CD14-positive monocyte (primary cell): ENCODE results near the gene NUP205. TPM values are rescaled to one million over a fixed set of nuclear protein-coding genes. Genes with fewer than 3 reads are reported as not detected.

Source experiments
- DNase-seq, 3 donors: peaks; one replicate each; pipeline ENCODE4 v3.0.0-alpha.2; 2011 to 2022
- H2AFZ ChIP-seq: 2 replicates; pipeline ENCODE4 v1.6.0; 2012; ENCODE audit warnings: mild to moderate bottlenecking, low read depth, low read length, inconsistent platforms; ENCODE audit not compliant: insufficient read depth, poor library complexity, severe bottlenecking
- H3K27ac ChIP-seq, 2 donors: 1 replicate in 1 of 2; 2 replicates in 1 of 2; pipeline ENCODE4 v1.5.1; 2012 to 2013; ENCODE audit warnings: low read length in 2 of 2, control low read depth in 1 of 2, inconsistent platforms in 1 of 2, low read depth in 1 of 2, mild to moderate bottlenecking in 1 of 2
- H3K27me3 ChIP-seq, 2 donors: one replicate each; pipeline versions ENCODE4 v1.6.0 to v1.6.1; 2011 to 2013; ENCODE audit warnings: low read length in 2 of 2; ENCODE audit not compliant: control insufficient read depth in 2 of 2, insufficient read depth in 2 of 2
- H3K36me3 ChIP-seq, 2 donors: replicated peaks in 1 of 2; 1 replicate in 1 of 2; 2 replicates in 1 of 2; pipeline versions ENCODE4 v1.5.1 to v1.6.1; 2012 to 2013; ENCODE audit warnings: low read length in 2 of 2, control low read depth in 1 of 2, inconsistent platforms in 1 of 2, mild to moderate bottlenecking in 1 of 2; ENCODE audit not compliant: insufficient read depth in 2 of 2, control insufficient read depth in 1 of 2
- H3K4me1 ChIP-seq, 2 donors: 1 replicate in 1 of 2; 2 replicates in 1 of 2; pipeline versions ENCODE4 v1.5.1 to v1.6.1; 2012 to 2013; ENCODE audit warnings: low read length in 2 of 2, control low read depth in 1 of 2, inconsistent platforms in 1 of 2, mild to moderate bottlenecking in 1 of 2, moderate library complexity in 1 of 2; ENCODE audit not compliant: insufficient read depth in 2 of 2, control insufficient read depth in 1 of 2
- H3K4me2 ChIP-seq: replicated peaks from 2 replicates; pipeline ENCODE3; 2012; ENCODE audit warnings: low read length, moderate library complexity, mild to moderate bottlenecking; ENCODE audit not compliant: poor library complexity, severe bottlenecking; ENCODE audit errors: extremely low read depth
- H3K4me3 ChIP-seq, 3 experiments: fragments of 200-600 bp in 1 of 3; sonication (generic) in 1 of 3; replicated peaks in 1 of 3; 1 replicate in 2 of 3; 2 replicates in 1 of 3; pipeline ENCODE4 v1.5.1; 2011 to 2013; ENCODE audit warnings: low read length in 3 of 3, mild to moderate bottlenecking in 3 of 3, control low read depth in 2 of 3, low read depth in 2 of 3, inconsistent platforms in 1 of 3, moderate library complexity in 1 of 3
- H3K79me2 ChIP-seq: 2 replicates; pipeline ENCODE4 v1.6.0; 2012; ENCODE audit warnings: mild to moderate bottlenecking, control low read depth, inconsistent platforms, low read length, moderate library complexity; ENCODE audit not compliant: insufficient read depth
- H3K9ac ChIP-seq: 2 replicates; pipeline ENCODE4 v1.6.0; 2017; ENCODE audit warnings: low read length, mild to moderate bottlenecking; ENCODE audit not compliant: insufficient read depth, poor library complexity, severe bottlenecking
- H3K9me3 ChIP-seq, 2 donors: replicated peaks in 1 of 2; 1 replicate in 1 of 2; 2 replicates in 1 of 2; pipeline versions ENCODE4 v1.5.1 to v1.6.1; 2012 to 2013; ENCODE audit warnings: low read length in 2 of 2, control low read depth in 1 of 2; ENCODE audit not compliant: control insufficient read depth in 1 of 2, insufficient read depth in 1 of 2
- H4K20me1 ChIP-seq: 2 replicates; pipeline ENCODE4 v1.6.0; 2012; ENCODE audit warnings: mild to moderate bottlenecking, low read length, control low read depth, moderate library complexity; ENCODE audit not compliant: insufficient read depth
- H3K27ac Mint-ChIP-seq, 7 donors: one replicate each; pipeline ENCODE4 v1.8.0; 2020; ENCODE audit warnings: mild to moderate bottlenecking in 7 of 7, mixed read lengths in 7 of 7, moderate library complexity in 6 of 7, inconsistent platforms in 2 of 7
- H3K27me3 Mint-ChIP-seq, 3 donors: one replicate each; pipeline ENCODE4 v1.8.0; 2021 to 2022; ENCODE audit warnings: low read depth in 3 of 3, mild to moderate bottlenecking in 3 of 3, mixed read lengths in 3 of 3, moderate library complexity in 3 of 3, inconsistent platforms in 1 of 3
- H3K36me3 Mint-ChIP-seq, 2 donors: one replicate each; pipeline ENCODE4 v1.8.0; 2020; ENCODE audit warnings: mixed read lengths in 2 of 2, inconsistent platforms in 1 of 2, mild to moderate bottlenecking in 1 of 2
- H3K4me1 Mint-ChIP-seq: one replicate; pipeline ENCODE4 v1.8.0; 2020; ENCODE audit warnings: mild to moderate bottlenecking, mixed read lengths
- H3K4me3 Mint-ChIP-seq, 2 donors: one replicate each; pipeline ENCODE4 v1.8.0; 2020; ENCODE audit warnings: mild to moderate bottlenecking in 2 of 2, mixed read lengths in 2 of 2, moderate library complexity in 1 of 2
- H3K9me3 Mint-ChIP-seq, 7 donors: one replicate each; pipeline ENCODE4 v1.8.0; 2020 to 2022; ENCODE audit warnings: mixed read lengths in 7 of 7, mild to moderate bottlenecking in 6 of 7, moderate library complexity in 6 of 7, inconsistent platforms in 2 of 7
- CTCF ChIP-seq: fragments of 200-600 bp; IDR thresholded peaks from one replicate; pipeline ENCODE4 v1.8.0; 2022; ENCODE audit warnings: antibody characterized with exemption, mild to moderate bottlenecking
- WGBS: methylation state at CpG from one replicate; pipeline ENCODE4 v1.1.5; 2013; ENCODE audit warnings: missing lambda C conversion rate; ENCODE audit not compliant: insufficient coverage; 5-methylcytosine and 5-hydroxymethylcytosine counted together
- intact Hi-C, 2 donors: fragments of 100-400 bp; cut with micrococcal nuclease; formaldehyde crosslinking; loops; one replicate each; pipeline versions ENCODE4 v1.15.0 to v1.15.1; 2023
- polyA plus RNA-seq, 3 donors: library from polyadenylated mRNA; depleted of rRNA in 1 of 3; unstranded in 2 of 3; stranded (reverse) in 1 of 3; fragments of 300-500 nt in 2 of 3; fragments of >200 nt in 1 of 3; fragmentation: Illumina TruSeq in 2 of 3; gene quantifications; 1 replicate in 2 of 3; 2 replicates in 1 of 3; pipeline ENCODE4 v1.2.3, GENCODE V29; 2012 to 2021

The NUP205 gene
- polyA plus RNA-seq, 3 donors = 10.9 to 15.2 (median 13.7) TPM

DNA sequence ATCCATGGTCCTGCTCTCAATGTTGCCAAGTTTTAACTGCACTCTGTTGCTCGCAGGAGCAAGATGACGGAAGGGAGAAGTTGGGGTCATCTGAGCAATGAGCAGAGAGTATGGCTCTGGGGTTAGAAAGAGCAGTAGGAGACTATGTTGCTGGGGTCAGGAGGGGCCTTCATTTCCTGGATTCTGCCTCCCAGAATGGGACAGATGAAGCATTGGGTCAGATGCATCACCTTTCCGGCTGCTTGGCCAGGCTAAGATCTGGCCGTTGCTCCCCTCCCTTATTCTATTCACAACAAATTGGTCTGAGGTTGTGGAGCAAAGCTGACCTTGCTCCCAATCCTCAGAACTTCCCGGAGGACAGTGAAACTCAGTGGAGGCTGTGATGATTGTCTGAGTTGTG, 127.0 kb downstream of the NUP205 start:
- Histone ChIP-seq H3K4me2 (no peak overlapping the region), H3K36me3 (peaks cover 2 to 19% of the 10 kb centered on the region in 2 donors), H3K9me3 (no peaks in the 10 kb centered on the region), H3K9ac (no peak overlapping the region), H4K20me1 (no peaks in the 10 kb centered on the region), H3K79me2 (no peaks in the 10 kb centered on the region), H3K27me3 (no peaks in the 10 kb centered on the region), H2AFZ (no peak overlapping the region), H3K4me3 (no peak overlapping the region), H3K4me1 (no peaks in the 10 kb centered on the region), H3K27ac (no peak overlapping the region)
- Mint-ChIP-seq H3K27me3 (no peaks in the 10 kb centered on the region), H3K4me1 (no peaks in the 10 kb centered on the region), H3K27ac (no peak overlapping the region), H3K4me3 (no peak overlapping the region), H3K36me3 (peaks cover 16 to 28% of the 10 kb centered on the region in 2 donors), H3K9me3 (peaks cover 0 to 3% (median 0%) of the 10 kb centered on the region in 7 donors)
- TF ChIP-seq CTCF = no peak
- WGBS = 92% methylated on average over 2 of the region's 5 CpGs
- intact Hi-C loops = no loop called here
- DNase-seq = no peak

DNA sequence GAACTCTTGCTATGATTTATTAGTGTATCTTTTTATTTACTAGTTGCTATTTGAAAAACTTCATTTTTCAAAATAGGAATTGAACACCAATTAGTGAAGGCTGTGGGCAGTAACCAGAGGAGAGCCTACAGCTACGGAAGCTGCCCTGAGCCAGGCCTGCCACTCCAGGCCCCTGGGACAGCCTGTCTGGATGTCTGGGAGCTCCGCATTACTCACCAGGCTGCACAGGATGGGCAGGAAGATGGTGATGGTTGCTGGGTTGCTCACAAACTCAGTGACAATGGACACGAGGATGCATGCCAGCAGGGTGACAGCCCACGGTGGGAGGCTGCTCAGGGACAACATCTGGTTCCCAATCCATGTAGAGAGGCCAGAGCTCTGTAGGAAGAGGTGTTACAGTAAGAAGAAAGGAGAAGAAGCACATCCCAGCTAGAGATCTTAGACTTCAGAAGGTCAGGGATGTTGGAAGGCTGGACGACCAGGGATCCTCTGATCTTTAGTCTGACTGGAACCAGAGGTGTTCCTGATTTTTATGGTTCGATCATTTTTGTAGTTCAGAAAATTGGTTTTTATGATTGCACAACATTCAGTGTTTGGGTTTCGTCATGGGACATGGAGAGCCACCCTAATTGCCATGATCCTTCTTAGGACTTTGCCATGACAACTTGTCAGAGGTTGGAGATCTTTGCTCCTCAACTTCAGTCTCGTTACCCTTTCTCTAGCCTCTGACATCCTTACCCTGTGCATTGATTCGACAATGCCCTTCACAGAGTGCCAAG, 127.8 kb downstream of the NUP205 start:
- Mint-ChIP-seq H3K36me3 (peaks cover 13 to 25% of the 10 kb centered on the region in 2 donors), H3K27me3 (no peaks in the 10 kb centered on the region), H3K4me1 (no peaks in the 10 kb centered on the region), H3K4me3 (no peak overlapping the region), H3K9me3 (peaks cover 0 to 3% (median 0%) of the 10 kb centered on the region in 7 donors), H3K27ac (no peak overlapping the region)
- Histone ChIP-seq H3K9me3 (no peaks in the 10 kb centered on the region), H3K4me3 (no peak overlapping the region), H4K20me1 (no peaks in the 10 kb centered on the region), H3K36me3 (peaks cover 2 to 17% of the 10 kb centered on the region in 2 donors), H3K27me3 (no peaks in the 10 kb centered on the region), H3K79me2 (no peaks in the 10 kb centered on the region), H3K4me2 (no peak overlapping the region), H2AFZ (no peak overlapping the region), H3K9ac (no peak overlapping the region), H3K4me1 (no peaks in the 10 kb centered on the region), H3K27ac (no peak overlapping the region)
- TF ChIP-seq CTCF = no peak
- DNase-seq = no peak
- intact Hi-C loops = no loop called here
- WGBS = 84% methylated on average over 7 of the region's 9 CpGs
